BJ (cell line): Measurements from ENCODE around the gene KCNJ10. TPM values are rescaled to one million over a fixed set of nuclear protein-coding genes. Genes with fewer than 3 reads are reported as not detected.
A peak's percentile ranks its signal among the peaks of the same experiment; 100 is the strongest.

Source experiments
- CTCF ChIA-PET: fragments of 350-600 bp; formaldehyde crosslinking; extraction: SDS; loops from one replicate; lab custom pipeline; 2021; ENCODE audit warnings: antibody characterized with exemption, inconsistent platforms; lab: Yijun Ruan, JAX
- POLR2A ChIA-PET: fragments of 300-600 bp; sonication (Branson Sonifier 250); formaldehyde crosslinking; extraction: SDS; loops from one replicate; lab custom pipeline; 2021; ENCODE audit warnings: antibody characterized with exemption; lab: Charles Lee
- DNase-seq: peaks from one replicate; pipeline ENCODE4 v3.0.0-alpha.2; 2011; ENCODE audit warnings: low read depth
- H3K27me3 ChIP-seq: 2 replicates; pipeline ENCODE4 v1.6.0; 2011; ENCODE audit warnings: low read length; ENCODE audit not compliant: control insufficient read depth, insufficient read depth
- H3K36me3 ChIP-seq: 2 replicates; pipeline ENCODE4 v1.5.1; 2011; ENCODE audit warnings: low read length; ENCODE audit not compliant: control insufficient read depth, insufficient read depth
- H3K4me3 ChIP-seq: 2 replicates; pipeline ENCODE4 v1.5.1; 2011; ENCODE audit warnings: low read depth, mild to moderate bottlenecking, control low read depth, low read length
- CTCF ChIP-seq: IDR thresholded peaks from 2 replicates; pipeline ENCODE4 v1.5.1; 2011; ENCODE audit warnings: low read depth, mild to moderate bottlenecking, control low read depth, inconsistent platforms, low read length, moderate library complexity; ENCODE audit not compliant: insufficient read depth
- polyA minus RNA-seq: library from RNA; depleted of rRNA, polyadenylated mRNA; stranded (reverse); fragments of >200 nt; gene quantifications from 2 replicates; pipeline ENCODE4 v1.2.3, GENCODE V29; 2011; rRNA and poly(A)+ RNA removed
- polyA plus RNA-seq: library from polyadenylated mRNA; depleted of rRNA; stranded (reverse); fragments of >200 nt; gene quantifications from 2 replicates; pipeline ENCODE4 v1.2.3, GENCODE V29; 2011; rRNA removed

Gene KCNJ10
- polyA plus RNA-seq (not detected in 2 replicates), polyA minus RNA-seq (not detected in 2 replicates)

- Histone ChIP-seq H3K36me3 (no peaks in the 10 kb centered on the region), H3K27me3 (peaks cover 35% of the 10 kb centered on the region), H3K4me3 (peak within 1 kb of the TSS; percentile 42)
- ChIA-PET POLR2A (no interaction called here), CTCF (interaction anchor here (0.7 to 6.4 kb wide), 6 partner anchors 10 to 182 kb away, joined by 3 to 62 read pairs (median 8); partner anchors contain the start of gene KCNJ9)
- no peak for DNase-seq
- TF ChIP-seq CTCF, result no peak
These were observed at the start of gene KCNJ10 for GRCh38 chr1:160069460-160070231. TSS of gene KCNJ10 (minus strand) at chr1:160070160. CDS start at chr1:160042532, 27,628 bp downstream.

- no peak for DNase-seq
- peaks cover 18% of the 10 kb centered on the region for H3K27me3 ChIP-seq
- TF ChIP-seq CTCF, result no peak
- H3K36me3 ChIP-seq, result no peaks in the 10 kb centered on the region
- no peak overlapping the region for H3K4me3 ChIP-seq
- ChIA-PET CTCF (interaction anchor here (1.1 to 2.5 kb wide), 5 partner anchors 9 to 44 kb away, joined by 4 to 13 read pairs (median 6); no protein-coding TSS in a partner anchor), POLR2A (no interaction called here)
These were observed 49.0 kb upstream of the KCNJ10 start for GRCh38 chr1:160118928-160119327.

GRCh38 chr1:160117709-160118183, 47.8 kb upstream of the KCNJ10 start:
- ChIA-PET POLR2A (no interaction called here), CTCF (interaction anchor here (0.7 to 2.5 kb wide), 8 partner anchors 9 to 134 kb away, joined by 3 to 13 read pairs (median 5); no protein-coding TSS in a partner anchor)
- no peak overlapping the region for H3K4me3 ChIP-seq
- no peaks in the 10 kb centered on the region for H3K36me3 ChIP-seq
- no peak for TF ChIP-seq CTCF
- no peak for DNase-seq
- peaks cover 18% of the 10 kb centered on the region for H3K27me3 ChIP-seq

GRCh38 chr1:160117300-160117699, 47.3 kb upstream of the KCNJ10 start:
- Histone ChIP-seq H3K4me3 (no peak overlapping the region), H3K27me3 (peaks cover 18% of the 10 kb centered on the region), H3K36me3 (no peaks in the 10 kb centered on the region)
- POLR2A ChIA-PET, result no interaction called here
- CTCF ChIA-PET, result interaction anchor here (0.7 to 2.5 kb wide), 7 partner anchors 9 to 174 kb away, joined by 3 to 13 read pairs (median 4); no protein-coding TSS in a partner anchor
- DNase-seq, result no peak
- no peak for TF ChIP-seq CTCF
